Adipocyte (in vitro differentiated cells): ENCODE measurements around the gene MAN2B2.
"Not testable (repeated sequence)": the region's sequence is repeated elsewhere in the genome, so short reads cannot be mapped to it uniquely, and the experiment has no call there.

Experiments
- DNase-seq: peaks from one replicate; pipeline ENCODE4 v3.0.0-alpha.2; 2015; ENCODE audit warnings: low read depth
- H3K27me3 ChIP-seq: replicated peaks from 2 replicates; pipeline ENCODE4 v1.7.0; 2013; ENCODE audit warnings: mild to moderate bottlenecking, low read length, moderate library complexity; ENCODE audit not compliant: control insufficient read depth, insufficient read depth
- H3K36me3 ChIP-seq: 2 replicates; pipeline ENCODE4 v1.7.0; 2013; ENCODE audit warnings: low read length, mild to moderate bottlenecking, moderate library complexity; ENCODE audit not compliant: control insufficient read depth, insufficient read depth, severe bottlenecking
- H3K4me1 ChIP-seq: 2 replicates; pipeline ENCODE4 v1.7.0; 2013; ENCODE audit warnings: mild to moderate bottlenecking, low read length, moderate library complexity; ENCODE audit not compliant: control insufficient read depth, insufficient read depth
- H3K4me3 ChIP-seq: 2 replicates; pipeline ENCODE4 v1.7.0; 2013; ENCODE audit warnings: mild to moderate bottlenecking, low read length, moderate library complexity
- H3K9ac ChIP-seq: 2 replicates; pipeline ENCODE4 v1.7.0; 2013; ENCODE audit warnings: mild to moderate bottlenecking, low read length, moderate library complexity
- H3K9me3 ChIP-seq: 2 replicates; pipeline ENCODE4 v1.7.0; 2013; ENCODE audit warnings: mild to moderate bottlenecking, low read length, moderate library complexity; ENCODE audit not compliant: control insufficient read depth

MAN2B2 gene

GRCh38 chr4:6668391-6668790, 93.4 kb downstream of the MAN2B2 start:
- DNase-seq, result peak; percentile 40
- no peak overlapping the region for H3K9ac ChIP-seq
- no peaks in the 10 kb centered on the region for H3K36me3 ChIP-seq
- no peaks in the 10 kb centered on the region for H3K9me3 ChIP-seq
- no peaks in the 10 kb centered on the region for H3K4me1 ChIP-seq
- no peak overlapping the region for H3K4me3 ChIP-seq
- H3K27me3 ChIP-seq, result peaks cover 4% of the 10 kb centered on the region

GRCh38 chr4:6671648-6672047, 96.7 kb downstream of the MAN2B2 start:
- Histone ChIP-seq H3K36me3 (no peaks in the 10 kb centered on the region), H3K9me3 (no peaks in the 10 kb centered on the region), H3K4me3 (no peak overlapping the region), H3K27me3 (no peaks in the 10 kb centered on the region), H3K9ac (no peak overlapping the region), H3K4me1 (peaks cover 18% of the 10 kb centered on the region)
- DNase-seq, result no peak

- no peak for DNase-seq
- H3K36me3 ChIP-seq, result no peaks in the 10 kb centered on the region
- H3K9me3 ChIP-seq, result no peaks in the 10 kb centered on the region
- no peaks in the 10 kb centered on the region for H3K27me3 ChIP-seq
- H3K4me1 ChIP-seq, result peaks cover 18% of the 10 kb centered on the region
- H3K4me3 ChIP-seq, result no peak overlapping the region
- H3K9ac ChIP-seq, result no peak overlapping the region
Observed at GRCh38 chr4:6672131-6672530, 97.1 kb downstream of the MAN2B2 start.

- H3K9ac ChIP-seq, H3K9me3 ChIP-seq, H3K4me3 ChIP-seq, DNase-seq, H3K36me3 ChIP-seq, H3K27me3 ChIP-seq: not testable (repeated sequence)
- peaks cover 18% of the 10 kb centered on the region for H3K4me1 ChIP-seq
Observed at GRCh38 chr4:6672541-6673190, 97.7 kb downstream of the MAN2B2 start.
